Measurements from ENCODE around the gene ATP11A. TPM values are rescaled to one million over a fixed set of nuclear protein-coding genes. Genes with fewer than 3 reads are reported as not detected.

ATP11A gene
- total and polyA plus RNA-seq, 7 donors, result 3.9 to 48.6 (median 26.4) TPM

GRCh38 chr13:112760931-112761330 is 71.1 kb downstream of the ATP11A start:
- Histone ChIP-seq H3K4me1 (no peaks in the 10 kb centered on the region), H3K4me3 (peak overlapping the region; percentile 30), H3K27me3 (ENCODE audit: insufficient read depth in 3 of 3, low read length in 2 of 3) (no peaks in the 10 kb centered on the region), H3K27ac (no peak overlapping the region), H3K9me3 (no peaks in the 10 kb centered on the region), H3K36me3 (ENCODE audit: insufficient read depth in 1 of 2, low read depth in 1 of 2) (no peaks in the 10 kb centered on the region)
- no peak for DNase-seq
- 78 to 81% (median 79%) methylated on average over 15 of the region's 15 CpGs for WGBS, 3 donors
- intact Hi-C loops (cut with DNase I), result no loop called here
- ATAC-seq, result no peak
- no peak for TF ChIP-seq CTCF (IDR thresholded peaks at IDR 0.05)

GRCh38 chr13:112761701-112762689 is 72.2 kb downstream of the ATP11A start:
- ATAC-seq (peak in 1 of 4 donors; percentile 36), DNase-seq (peak in 1 of 2 donors; percentile 35)
- no peaks in the 10 kb centered on the region for H3K9me3 ChIP-seq
- intact Hi-C loops (cut with DNase I), result no loop called here
- TF ChIP-seq CTCF (IDR thresholded peaks at IDR 0.05), result no peak
- H3K36me3 ChIP-seq (ENCODE audit: insufficient read depth in 1 of 2, low read depth in 1 of 2), result no peaks in the 10 kb centered on the region
- no peaks in the 10 kb centered on the region for H3K27me3 ChIP-seq (ENCODE audit: insufficient read depth in 3 of 3, low read length in 2 of 3)
- no peak overlapping the region for H3K27ac ChIP-seq
- no peak overlapping the region for H3K4me3 ChIP-seq
- no peaks in the 10 kb centered on the region for H3K4me1 ChIP-seq
- WGBS, 3 donors, result 86 to 90% (median 87%) methylated on average over 21 of the region's 21 CpGs

GRCh38 chr13:112762690-112763080 is 72.8 kb downstream of the ATP11A start:
- intact Hi-C loops (cut with DNase I), result no loop called here
- DNase-seq (no peak), ATAC-seq (no peak)
- H3K36me3 ChIP-seq (ENCODE audit: insufficient read depth in 1 of 2, low read depth in 1 of 2), result no peaks in the 10 kb centered on the region
- no peaks in the 10 kb centered on the region for H3K4me1 ChIP-seq
- no peak for TF ChIP-seq CTCF (IDR thresholded peaks at IDR 0.05)
- 90 to 93% (median 91%) methylated on average over 19 of the region's 19 CpGs for WGBS, 3 donors
- H3K4me3 ChIP-seq, result no peak overlapping the region
- no peaks in the 10 kb centered on the region for H3K9me3 ChIP-seq
- H3K27me3 ChIP-seq (ENCODE audit: insufficient read depth in 3 of 3, low read length in 2 of 3), result no peaks in the 10 kb centered on the region
- no peak overlapping the region for H3K27ac ChIP-seq

GRCh38 chr13:112764028-112764427 is 74.2 kb downstream of the ATP11A start:
- Histone ChIP-seq H3K4me1 (peaks cover 2% of the 10 kb centered on the region), H3K36me3 (ENCODE audit: insufficient read depth in 1 of 2, low read depth in 1 of 2) (no peaks in the 10 kb centered on the region), H3K4me3 (no peak overlapping the region), H3K9me3 (no peaks in the 10 kb centered on the region), H3K27me3 (ENCODE audit: insufficient read depth in 3 of 3, low read length in 2 of 3) (no peaks in the 10 kb centered on the region), H3K27ac (no peak overlapping the region)
- no peak for DNase-seq
- WGBS, 3 donors, result 91 to 95% (median 94%) methylated on average over 11 of the region's 11 CpGs
- no peak for ATAC-seq
- intact Hi-C loops (cut with DNase I), result no loop called here
- no peak for TF ChIP-seq CTCF (IDR thresholded peaks at IDR 0.05)

Measured in psoas muscle (tissue), 8 donors.